ENCODE measurements around the gene RRM2. TPM values are rescaled to one million over a fixed set of nuclear protein-coding genes. Genes with fewer than 3 reads are reported as not detected.

The RRM2 gene
- total and polyA plus RNA-seq, 2 experiments from 2014 or later = 108 to 119 TPM

DNA sequence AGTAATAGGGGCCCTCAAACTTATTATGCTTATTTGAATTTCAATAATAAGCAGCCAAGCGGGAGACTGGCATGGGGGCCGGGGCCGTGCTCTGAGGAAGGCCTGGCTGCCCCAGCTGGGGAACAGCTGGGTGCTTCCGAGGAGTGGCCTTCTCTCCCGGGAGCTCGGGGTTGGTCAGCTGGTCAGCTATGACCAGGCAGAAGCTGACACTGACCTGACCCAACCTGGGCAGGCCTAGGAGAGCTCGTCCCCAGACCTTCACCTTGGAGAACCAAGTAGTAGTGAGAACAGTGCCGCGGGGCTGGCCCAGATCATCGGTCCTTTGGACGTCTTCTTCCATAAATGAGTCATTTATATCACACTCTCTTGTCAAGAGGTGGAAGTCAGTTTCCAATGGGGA is 36.1 kb downstream of the RRM2 start (continued):
- TF ChIP-seq POLR2AphosphoS5 (IDR thresholded peaks at IDR 0.05; ENCODE audit: low read depth) = no peak
- TF ChIP-seq ZNF114 (CRISPR knock-in tag; IDR thresholded peaks at IDR 0.05) = no peak
- TF ChIP-seq STAT1 (IDR thresholded peaks at IDR 0.05; ENCODE audit: unreplicated experiment) = no peak
- no peak for TF ChIP-seq JUNB (IDR thresholded peaks at IDR 0.05; ENCODE audit: unreplicated experiment)
- no peak for TF ChIP-seq CTCF (conservative IDR thresholded peaks at IDR 0.05; ENCODE audit: low read depth in 2 of 2)
- TF ChIP-seq EZH2phosphoT487 (IDR thresholded peaks at IDR 0.05; ENCODE audit: unreplicated experiment) = no peak

DNA sequence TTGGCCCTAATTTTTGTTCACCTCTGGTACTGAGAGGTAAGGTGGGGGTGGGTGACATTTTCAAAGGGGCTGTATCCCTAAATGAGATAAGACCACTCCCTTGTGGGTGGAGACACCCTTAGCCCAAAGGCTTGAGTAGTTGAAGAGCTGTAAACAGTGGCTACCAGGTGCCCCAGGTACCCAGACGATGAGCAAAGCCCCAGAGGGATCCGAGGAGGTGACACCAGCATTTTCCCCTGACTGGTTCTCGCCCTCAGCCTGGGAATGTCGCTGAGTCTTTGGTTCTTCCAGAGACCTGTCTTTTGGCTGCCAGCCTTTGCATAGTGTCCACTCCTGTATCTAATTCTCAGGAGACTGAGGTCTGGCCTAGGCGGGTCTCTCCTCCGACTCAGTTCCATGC is 36.5 kb downstream of the RRM2 start:
- no peaks in the 10 kb centered on the region for H3K9me3 Mint-ChIP-seq
- no peak overlapping the region for H2AFZ ChIP-seq
- no peak overlapping the region for H3K4me3 Mint-ChIP-seq
- H3K36me3 Mint-ChIP-seq (ENCODE audit: low read depth) = peaks cover 4% of the 10 kb centered on the region; the same call in 2 of the 3 replicates
- H3K27ac ChIP-seq (ENCODE audit: low read depth) = no peak overlapping the region; the same call in 1 of the 2 replicates
- no peaks in the 10 kb centered on the region for H3F3A ChIP-seq (replicated peaks; ENCODE audit: low read depth)
- no peaks in the 10 kb centered on the region for H3K36me3 ChIP-seq (ENCODE audit: insufficient read depth)
- H3K27ac Mint-ChIP-seq = no peak overlapping the region
- no peak for ATAC-seq
- H3K27me3 ChIP-seq (ENCODE audit: insufficient read depth) = no peaks in the 10 kb centered on the region
- 0 out of 2 replicates have a peak, but pooled peaks cover 4% of the 10 kb centered on the region for H4K20me1 ChIP-seq (replicated peaks; ENCODE audit: insufficient read depth)
- H3K9me2 ChIP-seq (ENCODE audit: insufficient read depth) = no peaks in the 10 kb centered on the region
- TF ChIP-seq EZH2 (IDR thresholded peaks at IDR 0.05; ENCODE audit: low read depth, unreplicated experiment) (no peak), POLR2AphosphoS5 (IDR thresholded peaks at IDR 0.05; ENCODE audit: low read depth) (no peak), REST (IDR thresholded peaks at IDR 0.05; ENCODE audit: unreplicated experiment) (no peak), STAT1 (IDR thresholded peaks at IDR 0.05; ENCODE audit: unreplicated experiment) (no peak)
- H3K27me3 Mint-ChIP-seq (ENCODE audit: insufficient read depth, low read depth, poor library complexity) = peaks cover 19% of the 10 kb centered on the region
- no peaks in the 10 kb centered on the region for H3K79me2 ChIP-seq (replicated peaks; ENCODE audit: insufficient read depth)
- H3K4me1 Mint-ChIP-seq = peaks cover 9% of the 10 kb centered on the region; the same call in 2 of the 3 replicates
- no peak overlapping the region for H3K4me2 ChIP-seq
- no peak overlapping the region for H3K4me3 ChIP-seq
- DNase-seq (ENCODE audit: low spot score) = no peak
- no peaks in the 10 kb centered on the region; the same call in 1 of the 2 replicates for H3K4me1 ChIP-seq (ENCODE audit: insufficient read depth)
